Adipocyte (in vitro differentiated cells): Measurements from ENCODE around the gene BRI3.
A peak's percentile ranks its signal among the peaks of the same experiment; 100 is the strongest.

Experiments used
- DNase-seq: peaks from one replicate; pipeline ENCODE4 v3.0.0-alpha.2; 2015; ENCODE audit warnings: low read depth
- H3K27me3 ChIP-seq: replicated peaks from 2 replicates; pipeline ENCODE4 v1.7.0; 2013; ENCODE audit warnings: mild to moderate bottlenecking, low read length, moderate library complexity; ENCODE audit not compliant: control insufficient read depth, insufficient read depth
- H3K36me3 ChIP-seq: 2 replicates; pipeline ENCODE4 v1.7.0; 2013; ENCODE audit warnings: low read length, mild to moderate bottlenecking, moderate library complexity; ENCODE audit not compliant: control insufficient read depth, insufficient read depth, severe bottlenecking
- H3K4me1 ChIP-seq: 2 replicates; pipeline ENCODE4 v1.7.0; 2013; ENCODE audit warnings: mild to moderate bottlenecking, low read length, moderate library complexity; ENCODE audit not compliant: control insufficient read depth, insufficient read depth
- H3K4me3 ChIP-seq: 2 replicates; pipeline ENCODE4 v1.7.0; 2013; ENCODE audit warnings: mild to moderate bottlenecking, low read length, moderate library complexity
- H3K9ac ChIP-seq: 2 replicates; pipeline ENCODE4 v1.7.0; 2013; ENCODE audit warnings: mild to moderate bottlenecking, low read length, moderate library complexity
- H3K9me3 ChIP-seq: 2 replicates; pipeline ENCODE4 v1.7.0; 2013; ENCODE audit warnings: mild to moderate bottlenecking, low read length, moderate library complexity; ENCODE audit not compliant: control insufficient read depth

BRI3 gene

GRCh38 chr7:98254951-98255610 is 26.4 kb upstream of the BRI3 start:
- no peak for DNase-seq
- Histone ChIP-seq H3K9me3 (no peaks in the 10 kb centered on the region), H3K4me3 (no peak overlapping the region)

GRCh38 chr7:98256431-98256830 is 25.1 kb upstream of the BRI3 start:
- DNase-seq, result no peak
- peaks cover 14% of the 10 kb centered on the region for H3K36me3 ChIP-seq
- H3K9me3 ChIP-seq, result no peaks in the 10 kb centered on the region
- no peak overlapping the region for H3K4me3 ChIP-seq
- peaks cover 10% of the 10 kb centered on the region for H3K4me1 ChIP-seq
- H3K27me3 ChIP-seq, result no peaks in the 10 kb centered on the region
- H3K9ac ChIP-seq, result no peak overlapping the region

More at GRCh38 chr7:98254951-98255610, 26.4 kb upstream of the BRI3 start:
- H3K9ac ChIP-seq, result no peak overlapping the region
- peaks cover 10% of the 10 kb centered on the region for H3K36me3 ChIP-seq
- H3K4me1 ChIP-seq, result peaks cover 18% of the 10 kb centered on the region
- no peaks in the 10 kb centered on the region for H3K27me3 ChIP-seq

- Histone ChIP-seq H3K9me3 (no peaks in the 10 kb centered on the region), H3K9ac (no peak overlapping the region), H3K4me1 (peaks cover 7% of the 10 kb centered on the region), H3K36me3 (peaks cover 15% of the 10 kb centered on the region), H3K27me3 (no peaks in the 10 kb centered on the region), H3K4me3 (no peak overlapping the region)
- DNase-seq, result no peak
These were observed 23.8 kb upstream of the BRI3 start for GRCh38 chr7:98257701-98258100.

GRCh38 chr7:98265841-98266271 is 15.6 kb upstream of the BRI3 start:
- Histone ChIP-seq H3K27me3 (no peaks in the 10 kb centered on the region), H3K36me3 (peaks cover 5% of the 10 kb centered on the region), H3K4me3 (no peak overlapping the region), H3K9ac (peak overlapping the region; percentile 29), H3K9me3 (no peaks in the 10 kb centered on the region), H3K4me1 (peaks cover 5% of the 10 kb centered on the region)
- peak; percentile 24 for DNase-seq

GRCh38 chr7:98266840-98267239 is 14.6 kb upstream of the BRI3 start:
- no peaks in the 10 kb centered on the region for H3K27me3 ChIP-seq
- no peak overlapping the region for H3K4me3 ChIP-seq
- no peak overlapping the region for H3K9ac ChIP-seq
- peaks cover 5% of the 10 kb centered on the region for H3K4me1 ChIP-seq
- no peaks in the 10 kb centered on the region for H3K36me3 ChIP-seq
- H3K9me3 ChIP-seq, result no peaks in the 10 kb centered on the region
- peak; percentile 68 for DNase-seq

- H3K27me3 ChIP-seq, result no peaks in the 10 kb centered on the region
- no peaks in the 10 kb centered on the region for H3K9me3 ChIP-seq
- no peak overlapping the region for H3K4me3 ChIP-seq
- H3K9ac ChIP-seq, result no peak overlapping the region
- H3K4me1 ChIP-seq, result peaks cover 5% of the 10 kb centered on the region
- no peaks in the 10 kb centered on the region for H3K36me3 ChIP-seq
- DNase-seq, result no peak
These were observed 14.2 kb upstream of the BRI3 start for GRCh38 chr7:98267303-98267702.

- Histone ChIP-seq H3K9ac (peak overlapping the region; percentile 5), H3K27me3 (no peaks in the 10 kb centered on the region), H3K36me3 (no peaks in the 10 kb centered on the region), H3K9me3 (no peaks in the 10 kb centered on the region), H3K4me3 (no peak overlapping the region), H3K4me1 (peaks cover 17% of the 10 kb centered on the region)
- DNase-seq, result peak; percentile 83
These were observed 5.2 kb upstream of the BRI3 start for GRCh38 chr7:98276241-98276761.

- Histone ChIP-seq H3K9me3 (no peaks in the 10 kb centered on the region), H3K9ac (no peak overlapping the region), H3K4me1 (peaks cover 21% of the 10 kb centered on the region), H3K36me3 (peaks cover 4% of the 10 kb centered on the region), H3K4me3 (no peak overlapping the region), H3K27me3 (no peaks in the 10 kb centered on the region)
- no peak for DNase-seq
These were observed 3.1 kb upstream of the BRI3 start for GRCh38 chr7:98278408-98278807.

- H3K4me3 ChIP-seq, result no peak overlapping the region
- peaks cover 26% of the 10 kb centered on the region for H3K4me1 ChIP-seq
- H3K9me3 ChIP-seq, result no peaks in the 10 kb centered on the region
- H3K9ac ChIP-seq, result no peak overlapping the region
- H3K27me3 ChIP-seq, result no peaks in the 10 kb centered on the region
- DNase-seq, result no peak
- H3K36me3 ChIP-seq, result peaks cover 4% of the 10 kb centered on the region
These were observed 2.5 kb upstream of the BRI3 start for GRCh38 chr7:98278936-98279335.

GRCh38 chr7:98280296-98280695 is 1.2 kb upstream of the BRI3 start:
- Histone ChIP-seq H3K27me3 (no peaks in the 10 kb centered on the region), H3K9me3 (no peaks in the 10 kb centered on the region), H3K36me3 (peaks cover 4% of the 10 kb centered on the region), H3K4me1 (peaks cover 38% of the 10 kb centered on the region), H3K9ac (peak overlapping the region; percentile 88), H3K4me3 (peak overlapping the region; percentile 81)
- DNase-seq, result no peak

- peaks cover 4% of the 10 kb centered on the region for H3K36me3 ChIP-seq
- H3K9me3 ChIP-seq, result no peaks in the 10 kb centered on the region
- peak overlapping the region; percentile 91 for H3K4me3 ChIP-seq
- no peaks in the 10 kb centered on the region for H3K27me3 ChIP-seq
- H3K4me1 ChIP-seq, result peaks cover 44% of the 10 kb centered on the region
- peak overlapping the region; percentile 93 for H3K9ac ChIP-seq
- DNase-seq, result peak; percentile 16
These were observed 496 bp downstream of the BRI3 start for GRCh38 chr7:98281757-98282606.
